K562 (cell line): ENCODE results near the gene LRRC7. TPM values are rescaled to one million over a fixed set of nuclear protein-coding genes. Genes with fewer than 3 reads are reported as not detected.

ENCODE experiments used
- ATAC-seq: fragments of 200-7000 bp; cut with Tn5 transposase; 3 replicates; pipeline ENCODE4 v1.9.1; 2020; ENCODE audit warnings: moderate library complexity
- BruUV-seq: library from RNA; stranded (reverse); fragments of 400-500 nt; replicated peaks from 2 replicates; lab custom pipeline; 2021; lab: Mats Ljungman, UMichigan
- CTCF ChIA-PET: fragments of 300-600 bp; formaldehyde crosslinking; extraction: SDS; loops from one replicate; lab custom pipeline; 2021; ENCODE audit warnings: low intra/inter-chr PET ratio; lab: Yijun Ruan, JAX
- POLR2A ChIA-PET: fragments of 300-600, 350-650 bp; sonication (Branson Sonifier 250); formaldehyde crosslinking; extraction: SDS; loops from one replicate; lab custom pipeline; 2021; ENCODE audit warnings: antibody characterized with exemption, inconsistent platforms; lab: Yijun Ruan, JAX
- DNase-seq, 4 experiments: peaks; one replicate each; pipeline versions ENCODE4 v3.0.0 to v3.0.0-alpha.2; 2011 to 2018; ENCODE audit warnings: low spot score in 3 of 4, mixed read lengths in 3 of 4; ENCODE audit errors: extremely low read depth in 1 of 4
- FAIRE-seq: peaks from 2 replicates; lab custom pipeline; 2011; peaks lifted over from hg19 to GRCh38; lab: Jason Lieb, UNC
- H2AFZ ChIP-seq: 2 replicates; pipeline ENCODE4 v1.6.0; 2011; ENCODE audit warnings: low read depth, low read length, control low read depth, inconsistent platforms
- H3K27ac ChIP-seq: fragments of 200-600 bp; 3 replicates; pipeline ENCODE4 v1.8.0; 2011; ENCODE audit warnings: low read depth, mild to moderate bottlenecking, control low read depth, inconsistent platforms, low read length, moderate library complexity, mixed read lengths; ENCODE audit errors: extremely low read depth
- H3K27me3 ChIP-seq, 2 experiments: fragments of 300-600 bp in 1 of 2; 2 replicates in 1 of 2; 3 replicates in 1 of 2; pipeline versions ENCODE4 v1.6.0 to v1.8.0; 2011; ENCODE audit warnings: inconsistent platforms in 2 of 2, low read length in 2 of 2, mild to moderate bottlenecking in 1 of 2, mixed read lengths in 1 of 2, moderate library complexity in 1 of 2; ENCODE audit not compliant: control insufficient read depth in 2 of 2, insufficient read depth in 2 of 2
- H3K36me3 ChIP-seq: fragments of 300-600 bp; 3 replicates; pipeline ENCODE4 v1.8.0; 2011; ENCODE audit warnings: mild to moderate bottlenecking, low read length, inconsistent platforms; ENCODE audit not compliant: control insufficient read depth, insufficient read depth
- H3K4me1 ChIP-seq, 2 experiments: fragments of 200-600 bp in 1 of 2; replicated peaks in 1 of 2; 2 replicates in 1 of 2; 3 replicates in 1 of 2; pipeline versions ENCODE4 v1.5.1 to v1.8.0; 2011; ENCODE audit warnings: inconsistent platforms in 2 of 2, low read length in 2 of 2, mild to moderate bottlenecking in 1 of 2, mixed read lengths in 1 of 2, moderate library complexity in 1 of 2; ENCODE audit not compliant: control insufficient read depth in 2 of 2, insufficient read depth in 2 of 2
- H3K4me2 ChIP-seq: 2 replicates; pipeline ENCODE4 v1.6.1; 2011; ENCODE audit warnings: low read length, control low read depth, inconsistent platforms, mixed read lengths; ENCODE audit not compliant: insufficient read depth
- H3K4me3 ChIP-seq: fragments of 200-600 bp; sonication (generic), shearing (Covaris generic); 2 replicates; pipeline ENCODE4 v1.5.1; 2016; ENCODE audit warnings: control low read depth, inconsistent platforms
- H3K79me2 ChIP-seq: fragments of 200-600 bp; 3 replicates; pipeline ENCODE4 v1.8.0; 2011; ENCODE audit warnings: low read length, inconsistent platforms; ENCODE audit not compliant: control insufficient read depth, insufficient read depth
- H3K9ac ChIP-seq, 2 experiments: 2 replicates each; pipeline versions ENCODE4 v1.6.0 to v1.6.1; 2011; ENCODE audit warnings: low read depth in 2 of 2, low read length in 2 of 2, control low read depth in 1 of 2, inconsistent platforms in 1 of 2, mild to moderate bottlenecking in 1 of 2, mixed read lengths in 1 of 2; ENCODE audit not compliant: insufficient read depth in 1 of 2
- H3K9me1 ChIP-seq: one replicate; pipeline ENCODE4 v1.6.0; 2011; ENCODE audit warnings: inconsistent platforms, mild to moderate bottlenecking, low read length, moderate library complexity; ENCODE audit not compliant: control insufficient read depth, insufficient read depth
- H3K9me3 ChIP-seq: replicated peaks from 2 replicates; pipeline ENCODE4 v1.5.1; 2011; ENCODE audit warnings: low read depth, low read length, inconsistent platforms; ENCODE audit not compliant: control insufficient read depth, insufficient read depth
- H4K20me1 ChIP-seq: replicated peaks from 2 replicates; pipeline ENCODE4 v1.6.1; 2011; ENCODE audit warnings: low read length, inconsistent platforms, mixed read lengths; ENCODE audit not compliant: control insufficient read depth, insufficient read depth
- HNRNPK ChIP-seq: fragments of 200-400 bp; formaldehyde crosslinking; IDR thresholded peaks from one replicate; pipeline ENCODE4 v1.6.1; 2018; ENCODE audit warnings: mild to moderate bottlenecking, low read depth, low read length; ENCODE audit not compliant: poor library complexity, severe bottlenecking
- HNRNPUL1 ChIP-seq: fragments of 200-400 bp; formaldehyde crosslinking; IDR thresholded peaks from 2 replicates; pipeline ENCODE4 v1.6.1; 2017; ENCODE audit warnings: low read length
- JUND ChIP-seq, 2 experiments: IDR thresholded peaks; 2 replicates in 1 of 2; 3 replicates in 1 of 2; pipeline ENCODE4 v1.6.1; 2011; ENCODE audit warnings: borderline replicate concordance in 2 of 2, low read depth in 2 of 2, low read length in 2 of 2, improper control_type of control experiment in 1 of 2, missing biosample characterization in 1 of 2, missing genetic modification characterization in 1 of 2, missing genetic modification reagents in 1 of 2
- PRPF4 ChIP-seq: fragments of 200-400 bp; formaldehyde crosslinking; IDR thresholded peaks from one replicate; pipeline ENCODE4 v1.6.1; 2017; ENCODE audit warnings: low read length, low read depth, mild to moderate bottlenecking; ENCODE audit not compliant: insufficient read depth, poor library complexity, severe bottlenecking
- SIX5 ChIP-seq, 2 experiments: IDR thresholded peaks; 2 replicates each; pipeline ENCODE4 v1.6.1; 2011; ENCODE audit warnings: low read length in 2 of 2, borderline replicate concordance in 1 of 2, low read depth in 1 of 2, mild to moderate bottlenecking in 1 of 2, moderate library complexity in 1 of 2; ENCODE audit not compliant: insufficient read depth in 1 of 2
- TBL1XR1 ChIP-seq, 2 experiments: IDR thresholded peaks; 2 replicates each; pipeline ENCODE4 v1.6.1; 2012; ENCODE audit warnings: improper control_type of control experiment in 2 of 2, low read length in 2 of 2, mild to moderate bottlenecking in 1 of 2
- VEZF1 ChIP-seq: fragments of 200-800 bp; sonication (Bioruptor generic); IDR thresholded peaks from 2 replicates; pipeline ENCODE4 v1.6.1; 2017; ENCODE audit warnings: missing genetic modification characterization, missing compliant biosample characterization
- ZNF143 ChIP-seq: sonication (generic); formaldehyde crosslinking; IDR thresholded peaks from 2 replicates; pipeline ENCODE4 v1.9.0; 2022; ENCODE audit warnings: mild to moderate bottlenecking, missing genetic modification reagents
- ZNF695 ChIP-seq: fragments of 450-650 bp; formaldehyde crosslinking; IDR thresholded peaks from 2 replicates; pipeline ENCODE4 v1.4.0; 2020; ENCODE audit warnings: mild to moderate bottlenecking, moderate library complexity
- WGBS: fragments of 100-300 bp; shearing (Covaris generic); methylation state at CpG from one replicate; pipeline ENCODE4 v1.1.6; 2016; ENCODE audit warnings: low coverage, mixed read lengths; ENCODE audit not compliant: insufficient coverage; ENCODE audit errors: missing lambda C conversion rate; 5-methylcytosine and 5-hydroxymethylcytosine counted together
- in situ Hi-C: fragments of 300-500 bp; cut with MboI; formaldehyde crosslinking; loops from 4 replicates; pipeline ENCODE4 v1.15.0; 2018; ENCODE audit warnings: inconsistent platforms, mixed read lengths
- intact Hi-C: fragments of 100-400 bp; cut with micrococcal nuclease; formaldehyde crosslinking; loops from 2 replicates; pipeline ENCODE4 v1.14.2; 2022
- polyA plus RNA-seq, 8 experiments: library from polyadenylated mRNA; depleted of rRNA in 4 of 8; stranded (reverse) in 5 of 8; unstranded in 3 of 8; fragments of >200 nt; fragmentation: Nextera tagmentation in 2 of 8; fragmentation: Illumina TruSeq in 1 of 8; extraction: Ambion mirVana in 2 of 8; extraction: Trizol in 1 of 8; gene quantifications; 2 replicates each; pipeline versions ENCODE4 v1.2.1 to v1.2.3, GENCODE V29; 2011 to 2014; ENCODE audit warnings: inconsistent platforms in 1 of 8, missing spikeins in 1 of 8
- total RNA-seq, 7 experiments: library from RNA; depleted of rRNA in 6 of 7; stranded (reverse); fragments of >200 nt in 6 of 7; fragmentation: Illumina TruSeq in 2 of 7; extraction: Trizol in 2 of 7; gene quantifications; 2 replicates each; pipeline versions ENCODE4 v1.2.1 to v1.2.3, GENCODE V29; 2011 to 2021; ENCODE audit warnings: low replicate concordance in 1 of 7
- TF ChIP-seq, protein P1 (sequence below): fragments of 450-650 bp; IDR thresholded peaks from 2 replicates; pipeline ENCODE4 v1.6.1; 2016; ENCODE audit warnings: antibody characterized with exemption

The LRRC7 gene
- total and polyA plus RNA-seq, 9 of the 15 experiments (the other 6 are each of a cell fraction or from before 2014, with no cell fraction given) = 0.09 to 0.94 (median 0.49) TPM

DNA sequence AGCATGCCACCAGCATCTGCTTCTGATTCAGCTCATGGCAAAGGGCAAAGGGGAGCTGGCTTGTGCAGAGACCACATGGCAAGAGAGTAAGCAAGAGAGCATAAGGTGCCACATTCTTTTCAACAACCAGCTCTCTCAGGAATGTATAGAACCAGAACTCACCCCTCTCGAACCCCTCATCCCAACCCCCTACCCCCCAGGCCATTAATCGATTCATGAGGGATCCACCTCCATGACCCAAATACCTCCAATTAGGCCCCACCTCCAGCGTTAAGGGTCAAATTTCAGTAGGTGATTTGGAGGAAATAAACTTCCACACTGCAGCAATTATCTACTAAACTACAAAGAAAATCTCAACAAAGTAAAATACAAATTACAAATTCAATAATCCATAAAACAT, 32.2 kb upstream of the LRRC7 start:
- ChIA-PET CTCF (no interaction called here), POLR2A (interaction anchor here (1.1 kb wide), 1 partner anchor 12 kb away, joined by 4 read pairs; no protein-coding TSS in a partner anchor)
- no TSS peak for BruUV-seq
- TF ChIP-seq ZNF695 (CRISPR knock-in tag) = no peak
- no peak for TF ChIP-seq TBL1XR1 (IDR thresholded peaks at IDR 0.05; ENCODE audit: low read length in 2 of 2)
- no peak for TF ChIP-seq HNRNPUL1
- no peak for TF ChIP-seq VEZF1 (CRISPR knock-in tag)
- no peak for TF ChIP-seq ZNF143
- no peak for TF ChIP-seq JUND (IDR thresholded peaks at IDR 0.05; ENCODE audit: borderline replicate concordance, low read depth, low read length)
- TF ChIP-seq JUND (tag; IDR thresholded peaks at IDR 0.05; ENCODE audit: borderline replicate concordance, low read depth, low read length) = no peak
- TF ChIP-seq HNRNPK = no peak
- TF ChIP-seq PRPF4 = no peak
- TF ChIP-seq, protein P1, sequence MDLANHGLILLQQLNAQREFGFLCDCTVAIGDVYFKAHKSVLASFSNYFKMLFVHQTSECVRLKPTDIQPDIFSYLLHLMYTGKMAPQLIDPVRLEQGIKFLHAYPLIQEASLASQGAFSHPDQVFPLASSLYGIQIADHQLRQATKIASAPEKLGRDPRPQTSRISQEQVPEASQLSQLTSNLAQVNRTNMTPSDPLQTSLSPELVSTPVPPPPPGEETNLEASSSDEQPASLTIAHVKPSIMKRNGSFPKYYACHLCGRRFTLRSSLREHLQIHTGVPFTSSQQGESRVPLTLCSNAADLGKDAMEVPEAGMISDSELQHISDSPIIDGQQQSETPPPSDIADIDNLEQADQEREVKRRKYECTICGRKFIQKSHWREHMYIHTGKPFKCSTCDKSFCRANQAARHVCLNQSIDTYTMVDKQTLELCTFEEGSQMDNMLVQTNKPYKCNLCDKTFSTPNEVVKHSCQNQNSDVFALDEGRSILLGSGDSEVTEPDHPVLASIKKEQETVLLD = no peak
- TF ChIP-seq SIX5 (IDR thresholded peaks at IDR 0.05; ENCODE audit: borderline replicate concordance in 1 of 2, insufficient read depth in 1 of 2, low read depth in 1 of 2, low read length in 2 of 2) = no peak
- H3K9me3 ChIP-seq = no peaks in the 10 kb centered on the region
- DNase-seq (no peak), FAIRE-seq (no peak), ATAC-seq (no peak)
- in situ Hi-C loops = no loop called here
- intact Hi-C loops = no loop called here
- H3K4me3 ChIP-seq = no peak overlapping the region
- H3K4me1 ChIP-seq = peaks cover 0 to 8% of the 10 kb centered on the region in 2 experiments; a peak in 2 of 5 replicates
- H3K27ac ChIP-seq = no peak overlapping the region
- H3K9ac ChIP-seq = no peak overlapping the region
- no peaks in the 10 kb centered on the region for H4K20me1 ChIP-seq
- H3K36me3 ChIP-seq = no peaks in the 10 kb centered on the region
- H3K27me3 ChIP-seq = no peaks in the 10 kb centered on the region
- H2AFZ ChIP-seq = peak overlapping the region; percentile 51; the same call in 1 of the 2 replicates
- 19% methylated on average over 2 of the region's 3 CpGs for whole genome bisulfite sequencing
- H3K4me2 ChIP-seq = no peak overlapping the region
- H3K9me1 ChIP-seq = no peaks in the 10 kb centered on the region
- H3K79me2 ChIP-seq = no peaks in the 10 kb centered on the region
